NT2/D1 (cell line): ENCODE results near the gene GALNT18.

Experiments
- DNase-seq: peaks from one replicate; pipeline ENCODE4 v3.0.0-alpha.2; 2011; ENCODE audit warnings: low read depth, low spot score
- H3K27me3 ChIP-seq: 2 replicates; pipeline ENCODE4 v1.6.0; 2011; ENCODE audit warnings: mild to moderate bottlenecking; ENCODE audit not compliant: insufficient read length, insufficient read depth
- H3K36me3 ChIP-seq: 2 replicates; pipeline ENCODE4 v1.6.1; 2011; ENCODE audit warnings: mild to moderate bottlenecking, low read length, mixed read lengths; ENCODE audit not compliant: insufficient read depth, insufficient read length
- H3K4me1 ChIP-seq: 2 replicates; pipeline ENCODE4 v1.5.1; 2011; ENCODE audit not compliant: insufficient read depth, insufficient read length
- H3K4me3 ChIP-seq: 2 replicates; pipeline ENCODE4 v1.5.1; 2011; ENCODE audit warnings: low read depth; ENCODE audit not compliant: insufficient read length
- H3K9ac ChIP-seq: 2 replicates; pipeline ENCODE4 v1.6.0; 2011; ENCODE audit warnings: low read depth; ENCODE audit not compliant: insufficient read length
- H3K9me3 ChIP-seq: 2 replicates; pipeline ENCODE4 v1.5.1; 2011; ENCODE audit warnings: mild to moderate bottlenecking, low read length; ENCODE audit not compliant: insufficient read depth
- SUZ12 ChIP-seq: IDR thresholded peaks from 2 replicates; pipeline ENCODE4 v1.6.1; 2011; ENCODE audit not compliant: insufficient read length, insufficient read depth; ENCODE audit errors: extremely low read depth
- YY1 ChIP-seq: IDR thresholded peaks from 2 replicates; pipeline ENCODE4 v1.6.1; 2011; ENCODE audit not compliant: insufficient read length, insufficient read depth
- ZNF274 ChIP-seq: IDR thresholded peaks from 2 replicates; pipeline ENCODE4 v1.6.1; 2011; ENCODE audit warnings: mild to moderate bottlenecking, low read depth, low read length

The GALNT18 gene

GRCh38 chr11:11260903-11261302 is 360.9 kb downstream of the GALNT18 start:
- no peak for TF ChIP-seq SUZ12
- no peak for DNase-seq
- H3K36me3 ChIP-seq: no peaks in the 10 kb centered on the region
- no peak overlapping the region for H3K4me3 ChIP-seq
- H3K9ac ChIP-seq: no peak overlapping the region
- H3K27me3 ChIP-seq: no peaks in the 10 kb centered on the region
- H3K4me1 ChIP-seq: no peaks in the 10 kb centered on the region
- H3K9me3 ChIP-seq: no peaks in the 10 kb centered on the region

DNA sequence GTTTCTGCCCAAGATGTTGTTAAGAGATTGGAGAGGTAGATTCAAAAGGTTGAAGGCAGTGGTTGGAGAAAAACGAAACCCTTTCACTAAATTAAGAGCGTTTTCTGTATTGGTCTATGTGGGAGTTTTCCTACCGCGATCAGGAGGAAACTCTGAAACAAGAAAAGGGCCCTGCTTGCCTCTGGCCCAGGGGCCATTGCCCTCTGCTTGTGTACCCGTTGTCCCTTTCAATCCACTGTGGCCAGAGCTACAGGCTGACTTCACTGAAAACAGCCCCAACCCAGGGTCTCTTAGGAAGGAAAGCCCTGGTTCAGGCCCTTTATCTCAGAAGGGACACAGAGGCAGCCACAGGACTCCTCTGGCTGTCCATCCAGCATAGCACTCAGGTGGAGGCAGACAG is 367.8 kb downstream of the GALNT18 start:
- H3K27me3 ChIP-seq: no peaks in the 10 kb centered on the region
- no peaks in the 10 kb centered on the region for H3K4me1 ChIP-seq
- H3K36me3 ChIP-seq: no peaks in the 10 kb centered on the region
- H3K9ac ChIP-seq: no peak overlapping the region
- H3K4me3 ChIP-seq: no peak overlapping the region
- TF ChIP-seq SUZ12 (no peak), ZNF274 (no peak), YY1 (no peak)
- no peaks in the 10 kb centered on the region for H3K9me3 ChIP-seq
- DNase-seq: no peak

DNA sequence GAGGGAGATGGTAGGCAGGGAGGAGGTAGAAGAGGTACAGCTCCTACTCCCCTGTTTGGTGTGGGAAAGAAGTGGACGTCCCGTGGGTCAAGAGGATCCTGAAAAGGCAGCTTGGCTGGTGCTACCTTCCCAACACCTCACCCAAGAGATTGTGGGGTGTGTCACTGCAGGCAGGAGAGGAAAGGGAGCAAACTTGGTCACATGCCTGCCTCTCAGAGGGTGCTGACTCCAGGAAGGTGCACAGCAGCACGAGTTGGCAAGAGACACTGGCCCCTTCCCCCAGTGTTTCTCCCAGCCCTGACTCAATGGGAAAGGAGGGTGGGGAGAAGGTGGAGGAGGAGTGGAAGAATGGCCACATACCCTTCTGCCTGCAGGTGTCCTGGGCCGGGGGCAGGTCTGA is 368.3 kb downstream of the GALNT18 start:
- Histone ChIP-seq H3K9me3 (no peaks in the 10 kb centered on the region), H3K4me1 (no peaks in the 10 kb centered on the region), H3K4me3 (no peak overlapping the region), H3K36me3 (no peaks in the 10 kb centered on the region), H3K9ac (no peak overlapping the region), H3K27me3 (no peaks in the 10 kb centered on the region)
- TF ChIP-seq SUZ12: no peak
- no peak for TF ChIP-seq ZNF274
- no peak for TF ChIP-seq YY1
- no peak for DNase-seq

GRCh38 chr11:11252403-11252802 is 369.4 kb downstream of the GALNT18 start:
- TF ChIP-seq YY1: no peak
- TF ChIP-seq SUZ12: no peak
- TF ChIP-seq ZNF274: no peak
- DNase-seq: no peak
- Histone ChIP-seq H3K9ac (no peak overlapping the region), H3K27me3 (no peaks in the 10 kb centered on the region), H3K36me3 (no peaks in the 10 kb centered on the region), H3K4me1 (no peaks in the 10 kb centered on the region), H3K9me3 (no peaks in the 10 kb centered on the region), H3K4me3 (no peak overlapping the region)

- H3K9ac ChIP-seq: no peak overlapping the region
- no peaks in the 10 kb centered on the region for H3K27me3 ChIP-seq
- no peak overlapping the region for H3K4me3 ChIP-seq
- DNase-seq: no peak
- TF ChIP-seq SUZ12 (no peak), ZNF274 (no peak), YY1 (no peak)
- H3K9me3 ChIP-seq: no peaks in the 10 kb centered on the region
- no peaks in the 10 kb centered on the region for H3K36me3 ChIP-seq
- no peaks in the 10 kb centered on the region for H3K4me1 ChIP-seq
Observed at GRCh38 chr11:11251394-11251970, 370.3 kb downstream of the GALNT18 start.

DNA sequence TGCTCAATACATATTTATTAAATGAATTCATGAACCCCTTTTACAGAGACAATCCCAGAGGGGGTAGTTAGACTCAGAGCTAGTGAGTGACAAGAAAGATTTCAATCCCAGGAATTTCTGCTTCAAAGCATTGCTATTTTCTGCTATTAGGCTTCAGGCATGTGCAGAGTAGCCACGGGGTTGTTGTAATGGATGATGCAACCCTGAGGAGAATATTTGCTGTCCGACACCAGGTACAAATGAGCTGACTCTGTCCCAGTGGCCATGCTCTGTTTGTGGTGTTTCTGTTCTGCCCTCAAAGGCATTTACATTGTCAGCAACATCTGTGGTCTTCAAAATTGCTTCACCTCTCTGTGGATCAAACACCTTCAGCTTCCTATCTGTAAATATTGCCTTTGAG is 371.3 kb downstream of the GALNT18 start:
- no peak for TF ChIP-seq SUZ12
- no peak for TF ChIP-seq ZNF274
- no peak for TF ChIP-seq YY1
- no peak for DNase-seq
- Histone ChIP-seq H3K9me3 (no peaks in the 10 kb centered on the region), H3K4me1 (no peaks in the 10 kb centered on the region), H3K9ac (no peak overlapping the region), H3K27me3 (no peaks in the 10 kb centered on the region), H3K4me3 (no peak overlapping the region), H3K36me3 (no peaks in the 10 kb centered on the region)

DNA sequence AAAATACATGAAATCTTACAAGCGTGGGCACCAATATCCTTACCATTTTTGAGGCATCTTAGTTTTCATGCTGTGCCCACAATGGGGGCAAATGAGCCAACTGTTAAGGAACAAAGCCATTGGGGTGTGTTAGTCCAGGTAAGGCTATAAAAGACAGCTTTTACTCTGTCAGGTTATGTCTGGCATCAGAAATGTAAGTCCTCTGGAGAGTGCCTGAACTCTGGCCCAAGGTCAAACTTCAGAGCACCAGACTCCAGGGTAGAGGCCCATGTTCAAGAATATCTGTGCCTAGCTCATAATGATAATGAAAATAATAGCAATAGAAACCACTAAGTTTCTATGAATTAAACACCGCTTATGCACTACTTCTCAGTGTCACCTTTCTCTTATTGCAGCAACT is 374.2 kb downstream of the GALNT18 start:
- Histone ChIP-seq H3K36me3 (no peaks in the 10 kb centered on the region), H3K27me3 (no peaks in the 10 kb centered on the region), H3K4me3 (no peak overlapping the region), H3K4me1 (no peaks in the 10 kb centered on the region), H3K9ac (no peak overlapping the region), H3K9me3 (no peaks in the 10 kb centered on the region)
- DNase-seq: no peak
- TF ChIP-seq YY1: no peak
- no peak for TF ChIP-seq ZNF274
- TF ChIP-seq SUZ12: no peak

GRCh38 chr11:11247086-11247485 is 374.7 kb downstream of the GALNT18 start:
- Histone ChIP-seq H3K9ac (no peak overlapping the region), H3K4me1 (no peaks in the 10 kb centered on the region), H3K27me3 (no peaks in the 10 kb centered on the region), H3K4me3 (no peak overlapping the region), H3K36me3 (no peaks in the 10 kb centered on the region), H3K9me3 (no peaks in the 10 kb centered on the region)
- DNase-seq: no peak
- TF ChIP-seq SUZ12 (no peak), YY1 (no peak), ZNF274 (no peak)
